ENCODE data around the gene CHST2. TPM values are rescaled to one million over a fixed set of nuclear protein-coding genes. Genes with fewer than 3 reads are reported as not detected.

CHST2 gene
- total RNA-seq, 1 donor from 2014 or later = 41.6 TPM

GRCh38 chr3:143110371-143110770 lies 9.2 kb upstream of the CHST2 start:
- H3K27me3 Mint-ChIP-seq (ENCODE audit: unreplicated experiment) = peaks cover 12% of the 10 kb centered on the region
- H3K4me3 Mint-ChIP-seq (ENCODE audit: unreplicated experiment) = no peak overlapping the region
- H3K9me3 Mint-ChIP-seq (ENCODE audit: unreplicated experiment) = peaks cover 4% of the 10 kb centered on the region
- DNase-seq (ENCODE audit: extremely low spot score, unreplicated experiment) = no peak
- H3K27ac Mint-ChIP-seq (ENCODE audit: unreplicated experiment) = no peak overlapping the region
- peaks cover 6% of the 10 kb centered on the region for H3K4me1 Mint-ChIP-seq (ENCODE audit: unreplicated experiment)
- H3K36me3 Mint-ChIP-seq (ENCODE audit: unreplicated experiment) = peaks cover 9% of the 10 kb centered on the region
- TF ChIP-seq, protein P1, sequence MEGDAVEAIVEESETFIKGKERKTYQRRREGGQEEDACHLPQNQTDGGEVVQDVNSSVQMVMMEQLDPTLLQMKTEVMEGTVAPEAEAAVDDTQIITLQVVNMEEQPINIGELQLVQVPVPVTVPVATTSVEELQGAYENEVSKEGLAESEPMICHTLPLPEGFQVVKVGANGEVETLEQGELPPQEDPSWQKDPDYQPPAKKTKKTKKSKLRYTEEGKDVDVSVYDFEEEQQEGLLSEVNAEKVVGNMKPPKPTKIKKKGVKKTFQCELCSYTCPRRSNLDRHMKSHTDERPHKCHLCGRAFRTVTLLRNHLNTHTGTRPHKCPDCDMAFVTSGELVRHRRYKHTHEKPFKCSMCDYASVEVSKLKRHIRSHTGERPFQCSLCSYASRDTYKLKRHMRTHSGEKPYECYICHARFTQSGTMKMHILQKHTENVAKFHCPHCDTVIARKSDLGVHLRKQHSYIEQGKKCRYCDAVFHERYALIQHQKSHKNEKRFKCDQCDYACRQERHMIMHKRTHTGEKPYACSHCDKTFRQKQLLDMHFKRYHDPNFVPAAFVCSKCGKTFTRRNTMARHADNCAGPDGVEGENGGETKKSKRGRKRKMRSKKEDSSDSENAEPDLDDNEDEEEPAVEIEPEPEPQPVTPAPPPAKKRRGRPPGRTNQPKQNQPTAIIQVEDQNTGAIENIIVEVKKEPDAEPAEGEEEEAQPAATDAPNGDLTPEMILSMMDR (IDR thresholded peaks at IDR 0.05) = no peak

- peaks cover 27% of the 10 kb centered on the region for H3K4me1 Mint-ChIP-seq (ENCODE audit: unreplicated experiment)
- H3K27ac Mint-ChIP-seq (ENCODE audit: unreplicated experiment) = peak overlapping the region; percentile 76
- peak overlapping the region; percentile 84 for H3K4me3 Mint-ChIP-seq (ENCODE audit: unreplicated experiment)
- no peak for DNase-seq (ENCODE audit: extremely low spot score, unreplicated experiment)
- peaks cover 12% of the 10 kb centered on the region for H3K36me3 Mint-ChIP-seq (ENCODE audit: unreplicated experiment)
- TF ChIP-seq, protein P1 (IDR thresholded peaks at IDR 0.05) = no peak
- H3K9me3 Mint-ChIP-seq (ENCODE audit: unreplicated experiment) = no peaks in the 10 kb centered on the region
- H3K27me3 Mint-ChIP-seq (ENCODE audit: unreplicated experiment) = peaks cover 12% of the 10 kb centered on the region
These were observed 952 bp upstream of the CHST2 start for GRCh38 chr3:143118630-143119008.

GRCh38 chr3:143119974-143120715 lies 574 bp downstream of the CHST2 start:
- peaks cover 15% of the 10 kb centered on the region for H3K36me3 Mint-ChIP-seq (ENCODE audit: unreplicated experiment)
- peak overlapping the region; percentile 56 for H3K27ac Mint-ChIP-seq (ENCODE audit: unreplicated experiment)
- H3K4me1 Mint-ChIP-seq (ENCODE audit: unreplicated experiment) = peaks cover 38% of the 10 kb centered on the region
- TF ChIP-seq, protein P1 (IDR thresholded peaks at IDR 0.05) = no peak
- peak overlapping the region; percentile 90 for H3K4me3 Mint-ChIP-seq (ENCODE audit: unreplicated experiment)
- peak; percentile 85 for DNase-seq (ENCODE audit: extremely low spot score, unreplicated experiment)
- peaks cover 5% of the 10 kb centered on the region for H3K27me3 Mint-ChIP-seq (ENCODE audit: unreplicated experiment)
- H3K9me3 Mint-ChIP-seq (ENCODE audit: unreplicated experiment) = no peaks in the 10 kb centered on the region

- Mint-ChIP-seq H3K9me3 (ENCODE audit: unreplicated experiment) (no peaks in the 10 kb centered on the region), H3K27me3 (ENCODE audit: unreplicated experiment) (peaks cover 5% of the 10 kb centered on the region), H3K36me3 (ENCODE audit: unreplicated experiment) (peaks cover 17% of the 10 kb centered on the region), H3K4me3 (ENCODE audit: unreplicated experiment) (peak overlapping the region; percentile 65), H3K27ac (ENCODE audit: unreplicated experiment) (no peak overlapping the region), H3K4me1 (ENCODE audit: unreplicated experiment) (peaks cover 44% of the 10 kb centered on the region)
- no peak for DNase-seq (ENCODE audit: extremely low spot score, unreplicated experiment)
- TF ChIP-seq, protein P1 (IDR thresholded peaks at IDR 0.05) = no peak
These were observed 1.2 kb downstream of the CHST2 start for GRCh38 chr3:143120716-143121240.

GRCh38 chr3:143121241-143122088 lies 1.9 kb downstream of the CHST2 start:
- Mint-ChIP-seq H3K9me3 (ENCODE audit: unreplicated experiment) (no peaks in the 10 kb centered on the region), H3K4me3 (ENCODE audit: unreplicated experiment) (peak overlapping the region; percentile 65), H3K27ac (ENCODE audit: unreplicated experiment) (no peak overlapping the region), H3K4me1 (ENCODE audit: unreplicated experiment) (peaks cover 48% of the 10 kb centered on the region), H3K27me3 (ENCODE audit: unreplicated experiment) (peaks cover 4% of the 10 kb centered on the region), H3K36me3 (ENCODE audit: unreplicated experiment) (peaks cover 22% of the 10 kb centered on the region)
- TF ChIP-seq, protein P1 (IDR thresholded peaks at IDR 0.05) = peak; percentile 64
- DNase-seq (ENCODE audit: extremely low spot score, unreplicated experiment) = peak; percentile 85
